Gastrocnemius medialis (tissue), 4 donors: ENCODE data around the gene L1CAM. TPM values are rescaled to one million over a fixed set of nuclear protein-coding genes. Genes with fewer than 3 reads are reported as not detected.
A peak's percentile ranks its signal among the peaks of the same experiment; 100 is the strongest.

Source experiments
- ATAC-seq, 2 donors: fragments of 150-250 bp; one replicate each; pipeline ENCODE4 v1.9.1; 2016
- DNase-seq, 2 donors: peaks; one replicate each; pipeline ENCODE4 v3.0.0-alpha.2; 2019
- H3K27ac ChIP-seq, 4 donors: fragments of 200-600 bp; sonication (generic); 1 replicate in 1 of 4; 2 replicates in 3 of 4; pipeline ENCODE4 v1.5.1; 2016 to 2018; ENCODE audit warnings: mild to moderate bottlenecking in 2 of 4, moderate library complexity in 1 of 4
- H3K27me3 ChIP-seq, 3 donors: fragments of 200-600 bp; sonication (generic) in 2 of 3; 1 replicate in 1 of 3; 2 replicates in 2 of 3; pipeline versions ENCODE4 v1.5.1 to v1.6.0; 2016 to 2019; ENCODE audit warnings: mild to moderate bottlenecking in 1 of 3, moderate library complexity in 1 of 3
- H3K36me3 ChIP-seq, 2 donors: fragments of 200-600 bp; sonication (generic) in 1 of 2; one replicate each; pipeline ENCODE4 v1.5.1; 2017 to 2018
- H3K4me1 ChIP-seq, 2 donors: fragments of 200-600 bp; sonication (generic) in 1 of 2; one replicate each; pipeline ENCODE4 v1.5.1; 2016 to 2017; ENCODE audit warnings: mild to moderate bottlenecking in 2 of 2
- H3K4me3 ChIP-seq, 4 donors: fragments of 200-600 bp; sonication (generic) in 3 of 4; 1 replicate in 1 of 4; 2 replicates in 3 of 4; pipeline ENCODE4 v1.5.1; 2016 to 2019; ENCODE audit warnings: mild to moderate bottlenecking in 2 of 4
- H3K9me3 ChIP-seq, 3 donors: fragments of 200-600 bp; sonication (generic) in 2 of 3; 1 replicate in 1 of 3; 2 replicates in 2 of 3; pipeline ENCODE4 v1.5.1; 2016 to 2019
- POLR2A ChIP-seq, 2 donors: fragments of 450-650 bp; IDR thresholded peaks; one replicate each; pipeline ENCODE4 v1.6.1; 2017; ENCODE audit warnings: antibody characterized with exemption in 2 of 2, mild to moderate bottlenecking in 2 of 2, moderate library complexity in 2 of 2
- in situ Hi-C, 4 donors: fragments of 200-750 bp; cut with MboI; loops; one replicate each; pipeline versions ENCODE4 v1.15.0 to v1.8.0; 2017; ENCODE audit warnings: low sequenced_read_pairs in 4 of 4
- intact Hi-C: fragments of 100-400 bp; cut with DNase I; formaldehyde crosslinking; loops from one replicate; pipeline ENCODE4 v1.15.1; 2023; ENCODE audit warnings: low total_unique reads
- total RNA-seq, 4 donors: library from RNA; depleted of rRNA; stranded (reverse); fragments of >200 nt; gene quantifications; one replicate each; pipeline versions ENCODE4 v1.1.0 to v1.2.3, GENCODE V29; 2016
- TF ChIP-seq, protein P1 (sequence below), 5 experiments: fragments of 450-650 bp in 3 of 5; fragments of 200-600 bp in 2 of 5; sonication (generic) in 2 of 5; IDR thresholded peaks in 4 of 5; conservative IDR thresholded peaks in 1 of 5; 1 replicate in 4 of 5; 2 replicates in 1 of 5; pipeline ENCODE4 v1.5.1; 2016 to 2019; ENCODE audit warnings: antibody characterized with exemption in 5 of 5, mild to moderate bottlenecking in 3 of 5, moderate library complexity in 3 of 5

L1CAM gene
- total RNA-seq, 4 donors from 2014 or later = 0.05 to 0.62 (median 0.48) TPM

DNA sequence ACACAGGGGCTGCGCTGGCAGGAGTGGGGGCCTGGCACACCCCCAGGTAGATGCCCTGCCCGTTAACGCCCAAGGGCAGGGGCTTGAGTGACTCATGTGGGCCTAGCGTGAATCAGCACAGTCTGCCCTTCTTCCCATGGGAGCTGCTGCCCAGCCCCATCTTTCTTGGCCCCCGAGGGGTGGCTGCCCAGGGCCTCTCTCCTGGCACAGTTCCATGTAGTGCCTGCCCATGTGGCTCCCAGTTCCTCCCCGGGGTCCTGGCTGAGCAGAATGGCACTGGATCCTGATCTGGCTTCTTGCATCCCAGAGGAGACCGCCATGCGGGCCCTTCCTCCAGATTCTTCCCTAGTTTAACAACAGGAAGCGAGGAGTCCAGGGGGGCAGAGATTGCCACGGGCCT lies 16.4 kb upstream of the L1CAM start:
- Histone ChIP-seq H3K27me3 (peaks cover 0 to 4% (median 0%) of the 10 kb centered on the region in 3 donors), H3K4me1 (peaks cover 0 to 9% of the 10 kb centered on the region in 2 donors), H3K27ac (no peak overlapping the region), H3K4me3 (no peak overlapping the region), H3K36me3 (no peaks in the 10 kb centered on the region), H3K9me3 (no peaks in the 10 kb centered on the region)
- DNase-seq (no peak), ATAC-seq (no peak)
- intact Hi-C loops = no loop called here
- in situ Hi-C loops = no loop called here
- TF ChIP-seq POLR2A (IDR thresholded peaks at IDR 0.05) = no peak
- TF ChIP-seq, protein P1, sequence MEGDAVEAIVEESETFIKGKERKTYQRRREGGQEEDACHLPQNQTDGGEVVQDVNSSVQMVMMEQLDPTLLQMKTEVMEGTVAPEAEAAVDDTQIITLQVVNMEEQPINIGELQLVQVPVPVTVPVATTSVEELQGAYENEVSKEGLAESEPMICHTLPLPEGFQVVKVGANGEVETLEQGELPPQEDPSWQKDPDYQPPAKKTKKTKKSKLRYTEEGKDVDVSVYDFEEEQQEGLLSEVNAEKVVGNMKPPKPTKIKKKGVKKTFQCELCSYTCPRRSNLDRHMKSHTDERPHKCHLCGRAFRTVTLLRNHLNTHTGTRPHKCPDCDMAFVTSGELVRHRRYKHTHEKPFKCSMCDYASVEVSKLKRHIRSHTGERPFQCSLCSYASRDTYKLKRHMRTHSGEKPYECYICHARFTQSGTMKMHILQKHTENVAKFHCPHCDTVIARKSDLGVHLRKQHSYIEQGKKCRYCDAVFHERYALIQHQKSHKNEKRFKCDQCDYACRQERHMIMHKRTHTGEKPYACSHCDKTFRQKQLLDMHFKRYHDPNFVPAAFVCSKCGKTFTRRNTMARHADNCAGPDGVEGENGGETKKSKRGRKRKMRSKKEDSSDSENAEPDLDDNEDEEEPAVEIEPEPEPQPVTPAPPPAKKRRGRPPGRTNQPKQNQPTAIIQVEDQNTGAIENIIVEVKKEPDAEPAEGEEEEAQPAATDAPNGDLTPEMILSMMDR (IDR thresholded peaks at IDR 0.05 in 4 of 5, conservative IDR thresholded peaks at IDR 0.05 in 1 of 5) = no peak

DNA sequence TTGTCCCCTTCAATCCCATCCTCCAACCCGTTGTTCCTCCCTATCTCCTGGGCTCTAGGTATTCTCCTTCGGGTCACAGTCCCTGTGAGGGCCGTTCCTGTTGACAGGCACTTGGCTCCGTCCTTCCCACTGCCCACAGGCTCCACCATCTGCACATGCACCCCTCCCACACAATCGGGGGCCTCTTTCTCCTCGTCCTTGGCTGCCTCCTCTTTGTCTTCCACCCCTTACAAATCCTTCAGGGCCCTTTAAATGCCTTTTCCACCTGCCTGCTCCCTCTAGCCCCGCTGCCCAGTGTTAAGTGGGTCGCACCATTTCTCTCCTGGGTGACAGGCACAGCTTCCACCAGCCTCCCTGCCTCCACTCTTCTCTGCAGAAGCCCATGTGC lies 15.8 kb upstream of the L1CAM start:
- H3K4me3 ChIP-seq = no peak overlapping the region
- H3K4me1 ChIP-seq = peaks cover 0 to 9% of the 10 kb centered on the region in 2 donors
- no peak overlapping the region for H3K27ac ChIP-seq
- TF ChIP-seq, protein P1 (IDR thresholded peaks at IDR 0.05 in 4 of 5, conservative IDR thresholded peaks at IDR 0.05 in 1 of 5) = no peak
- TF ChIP-seq POLR2A (IDR thresholded peaks at IDR 0.05) = no peak
- intact Hi-C loops = no loop called here
- no peaks in the 10 kb centered on the region for H3K9me3 ChIP-seq
- no peaks in the 10 kb centered on the region for H3K36me3 ChIP-seq
- peaks cover 0 to 4% (median 0%) of the 10 kb centered on the region in 3 donors for H3K27me3 ChIP-seq
- ATAC-seq = no peak
- in situ Hi-C loops = no loop called here
- no peak for DNase-seq

DNA sequence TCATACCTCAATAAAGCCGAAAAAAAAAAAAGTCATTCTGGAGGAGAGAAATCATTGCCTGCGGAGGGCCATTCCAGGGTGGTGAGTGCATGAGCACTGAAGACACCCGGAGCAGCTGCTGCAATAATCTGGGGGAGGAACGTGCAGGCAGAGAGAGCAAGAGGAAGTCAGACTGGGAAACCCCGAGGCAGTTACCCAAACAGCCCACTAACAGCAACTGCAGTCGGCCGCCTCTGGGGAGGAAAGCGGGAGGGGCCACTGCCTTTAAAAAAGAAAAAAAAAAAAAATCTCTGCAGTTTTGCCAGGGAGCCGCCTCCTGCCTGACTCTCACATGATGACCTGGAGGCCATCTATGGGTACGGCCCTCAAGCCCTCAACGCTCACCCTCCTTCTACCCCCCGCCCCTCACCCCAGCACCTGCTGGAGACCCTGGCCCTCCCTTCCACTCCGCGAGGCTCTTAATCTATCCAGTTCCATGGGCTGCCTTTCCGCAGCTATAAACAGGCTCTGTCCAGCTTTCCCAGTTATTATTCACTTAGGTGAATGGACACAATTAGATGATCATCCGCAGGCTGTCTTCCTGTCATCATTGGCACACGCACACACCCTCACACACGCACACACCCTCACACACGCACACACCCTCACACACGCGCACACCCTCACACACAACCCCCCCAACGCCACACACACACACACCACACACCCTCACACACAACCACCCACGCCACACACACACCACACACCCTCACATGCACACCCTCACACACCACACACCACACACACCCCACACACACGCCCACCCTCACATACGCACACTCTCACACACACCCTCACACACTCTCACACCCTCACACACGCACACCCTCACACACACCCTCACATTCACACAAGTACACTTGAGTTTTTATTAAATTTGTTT lies 15.1 kb upstream of the L1CAM start:
- intact Hi-C loops (no loop called here), in situ Hi-C loops (no loop called here)
- Histone ChIP-seq H3K4me1 (peaks cover 0 to 9% of the 10 kb centered on the region in 2 donors), H3K27ac (no peak overlapping the region), H3K36me3 (no peaks in the 10 kb centered on the region), H3K4me3 (no peak overlapping the region), H3K9me3 (no peaks in the 10 kb centered on the region), H3K27me3 (peaks cover 0 to 4% (median 0%) of the 10 kb centered on the region in 3 donors)
- no peak for TF ChIP-seq POLR2A (IDR thresholded peaks at IDR 0.05)
- TF ChIP-seq, protein P1 (IDR thresholded peaks at IDR 0.05 in 4 of 5, conservative IDR thresholded peaks at IDR 0.05 in 1 of 5) = no peak
- ATAC-seq (peak in 1 of 2 donors; percentile 62), DNase-seq (peak; percentile 31 to 45)

DNA sequence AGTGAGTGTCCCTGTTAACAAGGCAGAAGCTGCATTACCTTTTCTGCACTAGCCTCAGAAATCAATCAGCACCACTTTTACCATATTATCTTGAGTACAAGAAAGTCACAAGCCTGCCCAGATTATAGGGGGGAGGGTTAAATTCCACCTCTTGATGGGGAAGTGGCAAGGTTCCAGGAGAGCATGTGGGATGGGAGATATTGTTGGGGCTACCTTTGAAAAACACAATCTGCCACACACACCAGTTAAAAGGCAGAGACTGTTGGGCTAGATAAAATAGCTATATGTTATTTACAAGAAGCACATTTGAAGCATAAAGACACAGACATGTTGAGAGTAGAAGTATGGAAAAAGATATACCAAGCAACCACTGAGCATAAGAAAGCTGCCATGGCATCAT lies 11.9 kb upstream of the L1CAM start:
- no peak overlapping the region for H3K4me3 ChIP-seq
- intact Hi-C loops = no loop called here
- peaks cover 0 to 6% (median 0%) of the 10 kb centered on the region in 3 donors for H3K27me3 ChIP-seq
- no peaks in the 10 kb centered on the region for H3K9me3 ChIP-seq
- ATAC-seq (no peak), DNase-seq (no peak)
- H3K4me1 ChIP-seq = peaks cover 0 to 9% of the 10 kb centered on the region in 2 donors
- no peak overlapping the region for H3K27ac ChIP-seq
- in situ Hi-C loops = no loop called here
- no peak for TF ChIP-seq POLR2A (IDR thresholded peaks at IDR 0.05)
- TF ChIP-seq, protein P1 (IDR thresholded peaks at IDR 0.05 in 4 of 5, conservative IDR thresholded peaks at IDR 0.05 in 1 of 5) = no peak
- no peaks in the 10 kb centered on the region for H3K36me3 ChIP-seq
